Mucosa of descending colon (tissue), 3 donors: ENCODE results near the gene VAMP2. TPM values are rescaled to one million over a fixed set of nuclear protein-coding genes. Genes with fewer than 3 reads are reported as not detected.

Source experiments
- ATAC-seq: fragments of 200-7000 bp; cut with Tn5 transposase; one replicate; pipeline ENCODE4 v1.9.1; 2020; ENCODE audit warnings: mild to moderate bottlenecking, moderate library complexity
- DNase-seq, 3 donors: peaks; one replicate each; pipeline ENCODE4 v3.0.0-alpha.2; 2020
- H3K36me3 ChIP-seq: fragments of 200-600 bp; one replicate; pipeline ENCODE4 v1.8.0; 2021; ENCODE audit warnings: low read depth, mild to moderate bottlenecking
- H3K4me1 ChIP-seq: fragments of 200-600 bp; one replicate; pipeline ENCODE4 v1.8.0; 2021; ENCODE audit warnings: low read depth, mild to moderate bottlenecking
- H3K4me3 ChIP-seq: fragments of 200-600 bp; one replicate; pipeline ENCODE4 v1.8.0; 2021; ENCODE audit warnings: mild to moderate bottlenecking
- H3K9me3 ChIP-seq: fragments of 200-600 bp; one replicate; pipeline ENCODE4 v1.8.0; 2021; ENCODE audit warnings: mild to moderate bottlenecking
- intact Hi-C, 2 donors: fragments of 100-400 bp; cut with DNase I in 1 of 2; cut with micrococcal nuclease in 1 of 2; formaldehyde crosslinking; loops; one replicate each; pipeline versions ENCODE4 v1.11.0 to v1.11.1; 2022; cut with DNase I, micrococcal nuclease
- total RNA-seq, 3 donors: library from RNA; stranded (reverse); fragmentation: NEBNext Ultra II Directional in 2 of 3; extraction: Animal tissue kit (Norgen Biotek cat#: 25700) in 2 of 3; gene quantifications; one replicate each; pipeline versions ENCODE4 v1.2.1 to v1.2.4, GENCODE V29; 2021 to 2023
- TF ChIP-seq, protein P1 (sequence below): fragments of 200-600 bp; IDR thresholded peaks from one replicate; pipeline ENCODE4 v1.8.0; 2022; ENCODE audit warnings: antibody characterized with exemption, mild to moderate bottlenecking
- donor health status: DM: no; HTN: no; CAD: no; lungs with moderate emphysema.
- donor health status: DM: no; HTN: no; CAD: no.
- donor health status: DM: no; HTN: yes; CAD: no.

VAMP2 gene
- total RNA-seq, 3 donors from 2014 or later = 56.4 to 77.2 (median 62.8) TPM

DNA sequence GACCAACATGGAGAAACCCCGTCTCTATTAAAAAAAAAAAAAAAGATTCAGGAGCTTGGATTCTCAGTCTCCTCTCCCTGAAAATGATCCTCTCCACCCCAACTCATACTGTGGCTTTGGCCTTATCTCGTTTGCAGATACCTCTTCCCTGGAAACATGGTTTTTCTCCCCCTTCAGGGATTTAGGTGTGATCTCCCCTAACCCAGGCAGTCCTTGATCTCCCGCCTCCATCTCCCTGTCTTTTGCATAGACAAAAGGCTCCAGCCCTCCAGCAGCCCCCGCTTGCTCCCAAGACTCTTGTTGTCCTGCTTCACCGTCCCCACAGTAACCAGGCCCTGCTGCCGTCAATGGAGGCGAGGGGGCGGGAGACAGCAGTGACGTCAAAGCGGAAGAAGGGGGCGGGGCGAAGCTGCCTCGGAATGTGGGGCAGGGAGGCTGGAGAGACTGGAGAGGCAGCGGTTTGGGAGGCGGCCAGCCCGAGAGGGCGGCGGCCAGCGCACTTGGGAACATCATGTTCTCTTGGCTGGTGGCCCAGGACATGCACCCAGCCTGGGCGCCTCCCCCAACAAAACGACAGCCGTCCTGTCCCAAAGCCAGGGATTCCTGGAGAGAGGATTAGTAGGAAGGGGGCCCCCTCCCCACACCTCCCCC, 8.7 kb downstream of the VAMP2 start:
- TF ChIP-seq, protein P1, sequence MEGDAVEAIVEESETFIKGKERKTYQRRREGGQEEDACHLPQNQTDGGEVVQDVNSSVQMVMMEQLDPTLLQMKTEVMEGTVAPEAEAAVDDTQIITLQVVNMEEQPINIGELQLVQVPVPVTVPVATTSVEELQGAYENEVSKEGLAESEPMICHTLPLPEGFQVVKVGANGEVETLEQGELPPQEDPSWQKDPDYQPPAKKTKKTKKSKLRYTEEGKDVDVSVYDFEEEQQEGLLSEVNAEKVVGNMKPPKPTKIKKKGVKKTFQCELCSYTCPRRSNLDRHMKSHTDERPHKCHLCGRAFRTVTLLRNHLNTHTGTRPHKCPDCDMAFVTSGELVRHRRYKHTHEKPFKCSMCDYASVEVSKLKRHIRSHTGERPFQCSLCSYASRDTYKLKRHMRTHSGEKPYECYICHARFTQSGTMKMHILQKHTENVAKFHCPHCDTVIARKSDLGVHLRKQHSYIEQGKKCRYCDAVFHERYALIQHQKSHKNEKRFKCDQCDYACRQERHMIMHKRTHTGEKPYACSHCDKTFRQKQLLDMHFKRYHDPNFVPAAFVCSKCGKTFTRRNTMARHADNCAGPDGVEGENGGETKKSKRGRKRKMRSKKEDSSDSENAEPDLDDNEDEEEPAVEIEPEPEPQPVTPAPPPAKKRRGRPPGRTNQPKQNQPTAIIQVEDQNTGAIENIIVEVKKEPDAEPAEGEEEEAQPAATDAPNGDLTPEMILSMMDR = no peak
- intact Hi-C loops = no loop called here
- H3K4me1 ChIP-seq = peaks cover 54% of the 10 kb centered on the region
- peaks cover 11% of the 10 kb centered on the region for H3K36me3 ChIP-seq
- H3K9me3 ChIP-seq = no peaks in the 10 kb centered on the region
- no peak overlapping the region for H3K4me3 ChIP-seq
- peak; percentile 99 to 100 (median 99) for DNase-seq
- peak; percentile 59 for ATAC-seq

DNA sequence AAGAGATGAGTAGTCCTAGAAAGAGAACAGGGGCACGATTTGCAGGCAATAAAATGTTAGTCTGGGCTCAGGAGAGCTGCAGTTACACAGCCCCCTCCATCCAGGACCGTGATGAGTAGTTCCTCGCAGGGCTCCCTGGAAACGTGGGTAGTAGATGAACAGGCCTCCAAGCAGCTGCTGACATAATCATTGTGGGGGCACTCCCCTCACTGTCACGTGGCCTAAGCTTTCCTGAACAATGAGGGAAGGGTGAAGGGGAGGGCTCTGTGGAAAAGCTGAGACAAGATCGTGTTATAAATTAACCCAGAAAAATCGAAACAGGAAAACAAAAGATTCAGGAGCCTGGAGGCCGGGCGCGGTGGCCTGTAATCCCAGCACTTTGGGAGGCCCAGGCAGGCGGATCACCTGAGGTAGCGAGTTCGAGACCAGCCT, 9.2 kb downstream of the VAMP2 start:
- H3K9me3 ChIP-seq = no peaks in the 10 kb centered on the region
- intact Hi-C loops = no loop called here
- peak; percentile 80 to 87 (median 80) for DNase-seq
- peaks cover 12% of the 10 kb centered on the region for H3K36me3 ChIP-seq
- TF ChIP-seq, protein P1 = no peak
- ATAC-seq = peak; percentile 38
- no peak overlapping the region for H3K4me3 ChIP-seq
- H3K4me1 ChIP-seq = peaks cover 49% of the 10 kb centered on the region

DNA sequence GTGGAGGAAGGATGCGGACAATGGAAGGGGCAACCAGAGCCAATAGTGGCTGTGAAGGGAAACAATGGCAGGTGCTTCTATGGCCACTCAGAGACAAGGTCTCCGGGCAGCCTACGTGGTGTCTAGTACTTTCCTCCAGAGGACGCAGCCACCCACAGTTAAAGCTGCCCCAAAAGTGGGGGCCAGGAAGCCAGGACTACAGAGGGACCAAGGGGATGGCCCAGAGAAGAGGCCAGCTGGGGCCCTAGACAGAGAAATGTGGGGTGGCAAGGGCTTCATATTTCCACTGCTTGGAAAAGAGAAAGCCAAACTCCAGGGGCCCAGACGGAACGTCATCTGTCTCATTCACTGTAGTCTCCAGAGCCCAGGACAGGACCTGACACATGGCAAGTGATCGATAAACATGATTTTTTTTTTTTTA, 9.7 kb downstream of the VAMP2 start:
- peaks cover 16% of the 10 kb centered on the region for H3K36me3 ChIP-seq
- DNase-seq (peak; percentile 37 to 63 (median 54)), ATAC-seq (no peak)
- TF ChIP-seq, protein P1 = no peak
- intact Hi-C loops = no loop called here
- no peak overlapping the region for H3K4me3 ChIP-seq
- no peaks in the 10 kb centered on the region for H3K9me3 ChIP-seq
- H3K4me1 ChIP-seq = peaks cover 44% of the 10 kb centered on the region

DNA sequence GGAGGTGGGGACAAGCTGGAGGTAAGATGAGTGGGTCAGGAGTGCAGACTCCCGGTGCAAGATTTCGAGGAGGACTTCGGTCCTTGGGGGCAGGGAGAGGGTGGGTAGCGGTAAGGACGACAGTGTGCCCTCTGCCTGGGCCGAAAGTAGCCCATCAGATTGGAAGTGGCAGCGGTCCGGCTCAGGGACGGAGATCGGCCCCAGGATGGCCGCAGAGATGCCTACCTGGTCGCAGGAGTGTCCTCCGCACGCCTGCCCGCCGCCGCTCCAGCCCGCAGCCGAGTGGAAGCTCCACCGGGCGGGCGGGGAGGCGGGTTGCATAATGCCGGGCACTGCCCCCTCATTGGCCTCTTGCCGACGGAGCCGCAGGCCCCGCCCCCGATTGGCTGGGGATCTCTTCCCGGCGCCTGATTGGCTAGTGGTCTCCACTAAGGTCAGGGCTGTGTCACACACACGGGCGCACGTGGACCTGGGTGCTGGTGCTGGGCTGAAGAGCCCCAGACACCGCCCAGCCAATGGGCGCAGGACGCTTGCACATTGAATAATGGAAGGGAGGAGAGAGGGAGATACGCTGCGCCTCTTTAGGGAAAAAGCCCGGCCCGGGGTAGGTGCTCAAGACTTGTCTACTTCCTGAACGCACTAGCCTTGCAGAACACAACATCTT, 10.5 kb downstream of the VAMP2 start, which contains the start of gene PER1:
PER1 (minus strand) TSS at position 293 of the 664 bp plus-strand sequence. CDS start 1,698 bp downstream, outside the sequence.
- Histone ChIP-seq H3K9me3 (no peaks in the 10 kb centered on the region), H3K4me1 (peaks cover 41% of the 10 kb centered on the region), H3K36me3 (peaks cover 24% of the 10 kb centered on the region), H3K4me3 (peak within 1 kb of the TSS; percentile 25)
- TF ChIP-seq, protein P1 = no peak
- ATAC-seq (peak; percentile 49), DNase-seq (peak; percentile 94 to 97 (median 97))
- intact Hi-C loops = no loop called here

DNA sequence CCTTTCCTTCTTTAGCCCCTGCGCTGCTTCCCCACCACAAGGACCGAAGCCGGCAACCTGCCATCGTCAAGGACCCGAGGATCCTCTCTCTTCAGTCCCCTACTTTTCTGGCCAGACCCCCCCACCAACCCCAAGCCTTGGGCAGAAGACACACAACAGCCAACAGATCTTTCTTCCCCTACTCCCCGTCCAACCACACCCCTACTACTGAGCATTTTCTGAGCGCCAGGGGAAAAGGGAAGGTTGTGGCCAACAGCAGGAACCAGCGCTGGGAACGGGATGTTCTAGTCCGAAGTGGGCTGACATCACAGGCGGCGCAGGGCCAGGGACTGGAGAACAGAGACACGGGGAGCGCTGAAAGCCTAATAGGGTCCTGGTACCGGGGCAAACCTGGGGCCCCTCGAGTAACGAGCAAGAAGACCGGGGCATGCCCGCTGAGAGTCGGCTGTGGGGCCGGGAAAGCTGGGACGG, 11.1 kb downstream of the VAMP2 start:
- peaks cover 29% of the 10 kb centered on the region for H3K36me3 ChIP-seq
- peak; percentile 4 for ATAC-seq
- H3K4me1 ChIP-seq = peaks cover 37% of the 10 kb centered on the region

More for the DNA sequence above, 11.1 kb downstream of the VAMP2 start:
- Histone ChIP-seq H3K9me3 (no peaks in the 10 kb centered on the region), H3K4me3 (peak overlapping the region; percentile 25)
- TF ChIP-seq, protein P1 = no peak
- intact Hi-C loops = no loop called here
- DNase-seq = peak; percentile 79 to 89 (median 82)
